Mucosa of rectum (tissue), 2 donors: ENCODE data around the gene FLCN.

Experiments used
- H3K27ac ChIP-seq, 2 donors: one replicate each; pipeline ENCODE4 v1.7.0; 2013; ENCODE audit warnings: inconsistent platforms in 2 of 2, low read depth in 2 of 2, low read length in 2 of 2
- H3K27me3 ChIP-seq, 2 donors: one replicate each; pipeline ENCODE4 v1.7.0; 2013; ENCODE audit warnings: low read length in 2 of 2; ENCODE audit not compliant: control insufficient read depth in 2 of 2, insufficient read depth in 2 of 2
- H3K36me3 ChIP-seq, 2 donors: one replicate each; pipeline ENCODE4 v1.7.0; 2013; ENCODE audit warnings: low read length in 2 of 2; ENCODE audit not compliant: control insufficient read depth in 2 of 2, insufficient read depth in 2 of 2
- H3K4me1 ChIP-seq, 2 donors: one replicate each; pipeline ENCODE4 v1.7.0; 2013; ENCODE audit warnings: low read length in 2 of 2, mild to moderate bottlenecking in 1 of 2; ENCODE audit not compliant: control insufficient read depth in 2 of 2, insufficient read depth in 2 of 2
- H3K4me3 ChIP-seq, 2 donors: one replicate each; pipeline ENCODE4 v1.7.0; 2013; ENCODE audit warnings: low read length in 2 of 2
- H3K9ac ChIP-seq, 2 donors: one replicate each; pipeline ENCODE4 v1.7.0; 2013; ENCODE audit warnings: low read length in 2 of 2, low read depth in 1 of 2, mild to moderate bottlenecking in 1 of 2
- H3K9me3 ChIP-seq, 2 donors: one replicate each; pipeline ENCODE4 v1.7.0; 2013; ENCODE audit warnings: low read length in 2 of 2; ENCODE audit not compliant: control insufficient read depth in 2 of 2
- donor health status: healthy.
- donor health status: Normal muscosa, but diverticular disease.

The FLCN gene

DNA sequence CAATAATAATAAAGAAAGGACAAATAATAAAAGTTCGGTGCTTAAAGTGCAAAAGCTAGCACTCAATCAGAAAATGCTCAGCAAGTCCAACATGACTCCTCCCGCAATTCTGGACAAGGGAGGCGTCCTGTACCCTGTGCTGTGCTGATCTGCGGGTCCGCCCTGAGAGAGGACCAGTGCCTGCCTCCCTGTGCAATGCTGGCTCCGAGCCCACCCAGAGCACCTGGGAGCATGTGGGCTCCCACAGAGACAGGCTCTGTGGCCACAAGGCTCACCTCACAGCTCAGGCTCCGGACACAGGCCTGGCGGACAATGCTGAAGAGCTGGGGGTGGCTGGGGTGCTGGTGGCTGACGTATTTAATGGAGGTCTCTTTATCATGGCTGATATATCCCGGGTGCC lies 11.1 kb downstream of the FLCN start:
- Histone ChIP-seq H3K36me3 (peaks cover 81 to 93% of the 10 kb centered on the region in 2 donors), H3K27me3 (no peaks in the 10 kb centered on the region), H3K9me3 (no peaks in the 10 kb centered on the region), H3K9ac (no peak overlapping the region), H3K4me3 (no peak overlapping the region), H3K4me1 (no peaks in the 10 kb centered on the region), H3K27ac (no peak overlapping the region)

- Histone ChIP-seq H3K27me3 (no peaks in the 10 kb centered on the region), H3K4me3 (no peak overlapping the region), H3K9me3 (no peaks in the 10 kb centered on the region), H3K27ac (no peak overlapping the region), H3K4me1 (no peaks in the 10 kb centered on the region), H3K36me3 (peaks cover 80 to 89% of the 10 kb centered on the region in 2 donors), H3K9ac (no peak overlapping the region)
Observed at GRCh38 chr17:17224137-17224536, 12.8 kb downstream of the FLCN start.

GRCh38 chr17:17223736-17224135 lies 13.2 kb downstream of the FLCN start:
- Histone ChIP-seq H3K4me3 (no peak overlapping the region), H3K27ac (no peak overlapping the region), H3K36me3 (peaks cover 77 to 90% of the 10 kb centered on the region in 2 donors), H3K9me3 (no peaks in the 10 kb centered on the region), H3K9ac (no peak overlapping the region), H3K4me1 (no peaks in the 10 kb centered on the region), H3K27me3 (no peaks in the 10 kb centered on the region)

- Histone ChIP-seq H3K27me3 (no peaks in the 10 kb centered on the region), H3K4me3 (no peak overlapping the region), H3K9ac (no peak overlapping the region), H3K4me1 (no peaks in the 10 kb centered on the region), H3K27ac (no peak overlapping the region), H3K36me3 (peaks cover 72 to 88% of the 10 kb centered on the region in 2 donors), H3K9me3 (no peaks in the 10 kb centered on the region)
Observed at GRCh38 chr17:17221329-17221728, 15.6 kb downstream of the FLCN start.

DNA sequence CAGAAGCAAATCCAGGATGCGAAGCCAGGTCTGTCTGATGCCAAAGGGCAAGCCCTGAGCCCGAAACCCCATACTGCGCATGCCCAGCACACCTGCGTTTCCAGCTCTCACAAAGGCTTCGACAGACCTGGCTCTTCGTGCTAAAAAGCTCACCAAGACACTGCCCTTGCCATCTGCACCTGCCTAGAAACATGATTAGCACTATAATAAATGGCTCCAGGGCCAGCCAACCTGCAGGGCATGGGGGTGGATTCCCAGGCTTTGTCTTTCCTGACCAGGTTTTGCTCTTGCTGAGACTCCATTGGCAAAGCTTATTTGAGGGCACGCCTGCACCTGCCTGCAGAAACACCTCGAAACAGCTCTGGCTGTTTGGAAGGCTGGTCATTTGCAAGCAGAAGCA lies 16.4 kb downstream of the FLCN start:
- Histone ChIP-seq H3K27me3 (no peaks in the 10 kb centered on the region), H3K27ac (no peak overlapping the region), H3K9ac (no peak overlapping the region), H3K9me3 (no peaks in the 10 kb centered on the region), H3K36me3 (peaks cover 73 to 88% of the 10 kb centered on the region in 2 donors), H3K4me3 (no peak overlapping the region), H3K4me1 (no peaks in the 10 kb centered on the region)

GRCh38 chr17:17217995-17218394 lies 19.0 kb downstream of the FLCN start:
- Histone ChIP-seq H3K4me3 (no peak overlapping the region), H3K27ac (no peak overlapping the region), H3K4me1 (no peaks in the 10 kb centered on the region), H3K9ac (no peak overlapping the region), H3K27me3 (no peaks in the 10 kb centered on the region), H3K36me3 (peaks cover 72 to 86% of the 10 kb centered on the region in 2 donors), H3K9me3 (no peaks in the 10 kb centered on the region)

DNA sequence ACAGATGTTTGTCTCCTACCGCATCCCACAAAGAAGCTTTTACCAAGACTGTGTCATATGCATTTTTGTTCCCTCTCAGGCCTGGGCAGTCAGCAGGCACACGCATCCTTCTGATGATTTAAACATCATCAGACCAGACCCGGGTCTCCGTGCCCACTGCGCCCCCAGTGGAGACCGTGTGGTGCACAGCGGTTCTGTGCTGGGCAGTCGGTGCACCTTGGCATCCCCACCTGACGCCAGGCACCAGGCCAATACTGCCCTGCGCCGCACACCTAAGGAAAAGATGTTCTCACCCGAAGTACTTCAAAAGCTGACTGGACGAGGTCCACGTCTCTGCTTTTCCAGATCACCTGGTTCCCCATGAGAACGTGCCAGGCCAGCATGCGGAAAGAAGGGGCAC lies 20.2 kb downstream of the FLCN start:
- Histone ChIP-seq H3K4me1 (no peaks in the 10 kb centered on the region), H3K36me3 (peaks cover 65 to 80% of the 10 kb centered on the region in 2 donors), H3K27me3 (no peaks in the 10 kb centered on the region), H3K9me3 (no peaks in the 10 kb centered on the region), H3K9ac (no peak overlapping the region), H3K27ac (no peak overlapping the region), H3K4me3 (no peak overlapping the region)

DNA sequence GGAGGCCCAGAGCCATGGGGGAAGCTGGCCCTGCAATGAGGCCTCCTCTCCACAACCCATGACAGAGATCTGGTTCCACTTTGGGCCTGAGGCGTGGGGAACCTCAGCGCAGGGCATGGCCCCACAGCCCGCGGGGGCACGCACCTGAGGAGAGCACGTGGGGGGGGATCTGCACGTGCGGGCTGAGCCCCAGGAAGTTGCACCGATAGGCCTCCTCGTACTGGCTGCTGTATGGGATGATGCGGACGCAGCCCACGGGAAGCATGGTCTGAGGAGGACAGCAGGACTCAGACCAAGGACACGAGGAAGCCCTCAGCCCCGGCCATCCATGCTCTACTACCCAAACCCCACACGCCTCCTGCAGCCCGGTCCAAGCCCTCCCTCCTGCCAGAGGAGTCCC lies 20.7 kb downstream of the FLCN start:
- Histone ChIP-seq H3K4me3 (no peak overlapping the region), H3K9me3 (no peaks in the 10 kb centered on the region), H3K4me1 (no peaks in the 10 kb centered on the region), H3K36me3 (peaks cover 61 to 74% of the 10 kb centered on the region in 2 donors), H3K27ac (no peak overlapping the region), H3K27me3 (no peaks in the 10 kb centered on the region), H3K9ac (no peak overlapping the region)

DNA sequence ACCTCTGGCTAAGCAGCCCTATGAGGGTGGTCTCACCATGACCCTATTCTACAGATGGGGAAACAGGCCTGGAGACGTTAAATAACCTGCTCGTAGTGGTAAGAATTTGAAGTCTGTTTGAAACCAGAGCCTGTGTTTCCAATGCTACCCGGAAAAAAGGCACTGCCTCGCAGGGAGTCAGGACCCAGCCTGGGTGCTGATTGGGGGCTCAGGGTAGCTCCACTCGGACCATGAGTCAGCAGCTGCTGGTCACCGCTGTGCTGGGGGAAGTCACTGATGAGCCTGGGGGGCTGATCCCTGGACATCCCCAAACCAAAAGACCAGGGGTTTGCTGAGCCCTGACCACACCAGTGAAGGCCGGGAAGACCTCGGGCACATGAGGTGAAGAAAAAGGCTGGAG lies 21.4 kb downstream of the FLCN start:
- H3K4me3 ChIP-seq, result no peak overlapping the region
- no peaks in the 10 kb centered on the region for H3K27me3 ChIP-seq
- H3K36me3 ChIP-seq, result peaks cover 57 to 68% of the 10 kb centered on the region in 2 donors
- H3K9ac ChIP-seq, result no peak overlapping the region
- no peak overlapping the region for H3K27ac ChIP-seq
- no peaks in the 10 kb centered on the region for H3K9me3 ChIP-seq
- no peaks in the 10 kb centered on the region for H3K4me1 ChIP-seq

GRCh38 chr17:17214646-17215436 lies 22.1 kb downstream of the FLCN start:
- H3K27ac ChIP-seq, result no peak overlapping the region
- H3K36me3 ChIP-seq, result peaks cover 57 to 61% of the 10 kb centered on the region in 2 donors
- H3K9ac ChIP-seq, result no peak overlapping the region
- no peaks in the 10 kb centered on the region for H3K27me3 ChIP-seq
- no peaks in the 10 kb centered on the region for H3K9me3 ChIP-seq
- no peaks in the 10 kb centered on the region for H3K4me1 ChIP-seq
- no peak overlapping the region for H3K4me3 ChIP-seq
